ENCODE data around the gene TMEFF2. TPM values are rescaled to one million over a fixed set of nuclear protein-coding genes. Genes with fewer than 3 reads are reported as not detected.

TMEFF2 gene
- total and polyA plus RNA-seq, 10 of the 15 experiments (the other 5 are each of a cell fraction or from before 2014, with no cell fraction given) = not detected

DNA sequence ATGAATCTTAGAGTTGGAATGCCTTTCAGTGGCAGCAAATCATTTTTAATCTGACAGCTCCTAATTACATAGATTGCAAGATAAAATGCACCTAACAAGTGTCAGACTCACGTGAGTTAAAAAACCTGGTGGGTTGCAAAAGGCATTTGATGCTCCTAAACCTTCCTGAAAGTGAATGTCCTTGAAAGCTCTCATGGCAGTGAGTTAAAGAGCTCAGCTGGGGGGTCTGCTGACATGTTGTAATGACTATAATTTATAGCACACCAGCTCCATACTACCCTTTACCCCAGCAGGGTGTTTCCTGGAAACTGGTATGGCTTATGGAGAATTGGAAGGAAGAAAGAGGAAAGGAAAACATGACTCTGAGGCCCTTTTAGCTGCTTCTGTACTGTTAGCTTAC lies 256.0 kb downstream of the TMEFF2 start (continued):
- TF ChIP-seq, protein P1, sequence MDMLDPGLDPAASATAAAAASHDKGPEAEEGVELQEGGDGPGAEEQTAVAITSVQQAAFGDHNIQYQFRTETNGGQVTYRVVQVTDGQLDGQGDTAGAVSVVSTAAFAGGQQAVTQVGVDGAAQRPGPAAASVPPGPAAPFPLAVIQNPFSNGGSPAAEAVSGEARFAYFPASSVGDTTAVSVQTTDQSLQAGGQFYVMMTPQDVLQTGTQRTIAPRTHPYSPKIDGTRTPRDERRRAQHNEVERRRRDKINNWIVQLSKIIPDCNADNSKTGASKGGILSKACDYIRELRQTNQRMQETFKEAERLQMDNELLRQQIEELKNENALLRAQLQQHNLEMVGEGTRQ (IDR thresholded peaks at IDR 0.05; ENCODE audit: borderline replicate concordance, low read depth, low read length) = no peak
- TF ChIP-seq RELA (IDR thresholded peaks at IDR 0.05; ENCODE audit: borderline replicate concordance, partially characterized antibody) (no peak), NR2C1 (IDR thresholded peaks at IDR 0.05) (no peak), POLR2A (IDR thresholded peaks at IDR 0.05; ENCODE audit: low read depth, low read length) (no peak), SP1 (IDR thresholded peaks at IDR 0.05; ENCODE audit: low read depth, low read length) (no peak), NRF1 (conservative IDR thresholded peaks at IDR 0.05; ENCODE audit: low read depth, low read length) (no peak), YBX1 (IDR thresholded peaks at IDR 0.05) (no peak)

DNA sequence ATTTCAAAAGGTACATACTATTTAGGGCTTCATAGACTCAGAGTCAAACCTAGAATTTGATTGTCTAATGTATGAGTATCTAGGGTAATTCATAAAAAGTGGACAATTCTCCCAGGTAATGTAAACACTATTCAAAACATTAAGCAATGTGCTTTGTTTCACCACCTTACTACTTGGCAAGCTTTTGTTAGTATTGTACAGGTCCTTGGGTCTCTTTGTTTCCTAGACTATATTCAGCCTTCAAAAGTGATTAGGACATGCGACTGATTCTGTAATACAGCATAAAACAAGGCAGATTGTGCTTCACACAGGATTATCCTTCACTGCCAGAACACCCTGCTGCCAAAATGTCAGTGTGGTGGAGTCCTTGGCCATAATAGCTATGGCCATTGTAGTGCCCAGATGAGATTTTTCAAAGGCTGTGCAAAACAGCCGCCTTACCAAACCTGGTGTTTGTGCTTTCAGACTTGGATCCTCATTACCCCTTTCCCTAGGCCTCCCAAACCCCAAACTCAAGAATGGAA lies 257.8 kb downstream of the TMEFF2 start:
- no peak overlapping the region for H3K4me3 ChIP-seq
- no peak overlapping the region for H3K27ac ChIP-seq (ENCODE audit: control insufficient read depth, insufficient read depth)
- no peak overlapping the region for H3K9ac ChIP-seq (ENCODE audit: control insufficient read depth, insufficient read depth, low read length)
- intact Hi-C loops (cut with micrococcal nuclease; ENCODE audit: unreplicated experiment) (no loop called here), in situ Hi-C loops (cut with MboI) (no loop called here)
- no peak overlapping the region for H2AFZ ChIP-seq (ENCODE audit: control insufficient read depth, low read depth, low read length)
- no peaks in the 10 kb centered on the region for H3K27me3 ChIP-seq (replicated peaks in 1 of 2; ENCODE audit: control insufficient read depth in 2 of 2, insufficient read depth in 2 of 2, low read length in 1 of 2)
- 57% methylated on average over 2 of the region's 2 CpGs for WGBS (ENCODE audit: insufficient coverage, insufficient replicate concordance, low lambda C conversion rate, missing lambda C conversion rate)
- CTCF ChIA-PET = interaction anchor here (1.7 kb wide), 1 partner anchor 18 kb away, joined by 4 read pairs; no protein-coding TSS in a partner anchor
- DNase-seq (ENCODE audit: low read depth, low spot score) (no peak), ATAC-seq (no peak), FAIRE-seq (no peak)
- H3K4me2 ChIP-seq (ENCODE audit: control insufficient read depth, insufficient read depth) = no peak overlapping the region
- peaks cover 12% of the 10 kb centered on the region for H3K4me1 ChIP-seq (ENCODE audit: control insufficient read depth, insufficient read depth, low read length)
- BruUV-seq (replicated peaks) = no TSS peak
- H3K9me3 ChIP-seq (replicated peaks; ENCODE audit: control insufficient read depth, insufficient read depth, low read length) = no peaks in the 10 kb centered on the region; the same call in 2 of the 3 replicates
- SMC1A ChIA-PET (ENCODE audit: uncharacterized antibody, unreplicated experiment) = interaction anchor here (1.0 to 1.5 kb wide), 3 partner anchors 10 to 48 kb away, joined by 3 to 6 read pairs (median 5); no protein-coding TSS in a partner anchor
- H3K79me2 ChIP-seq (ENCODE audit: control insufficient read depth, insufficient read depth, low read length) = no peaks in the 10 kb centered on the region
- H4K20me1 ChIP-seq (ENCODE audit: control insufficient read depth, insufficient read depth) = no peaks in the 10 kb centered on the region
- POLR2A ChIA-PET = interaction anchor here (1.2 kb wide), 1 partner anchor 10 kb away, joined by 3 read pairs; no protein-coding TSS in a partner anchor
- RAD21 ChIA-PET (ENCODE audit: unreplicated experiment) = no interaction called here
- H3K36me3 ChIP-seq (ENCODE audit: control insufficient read depth in 2 of 2, insufficient read depth in 2 of 2, low read length in 1 of 2) = no peaks in the 10 kb centered on the region
- TF ChIP-seq, protein P2, sequence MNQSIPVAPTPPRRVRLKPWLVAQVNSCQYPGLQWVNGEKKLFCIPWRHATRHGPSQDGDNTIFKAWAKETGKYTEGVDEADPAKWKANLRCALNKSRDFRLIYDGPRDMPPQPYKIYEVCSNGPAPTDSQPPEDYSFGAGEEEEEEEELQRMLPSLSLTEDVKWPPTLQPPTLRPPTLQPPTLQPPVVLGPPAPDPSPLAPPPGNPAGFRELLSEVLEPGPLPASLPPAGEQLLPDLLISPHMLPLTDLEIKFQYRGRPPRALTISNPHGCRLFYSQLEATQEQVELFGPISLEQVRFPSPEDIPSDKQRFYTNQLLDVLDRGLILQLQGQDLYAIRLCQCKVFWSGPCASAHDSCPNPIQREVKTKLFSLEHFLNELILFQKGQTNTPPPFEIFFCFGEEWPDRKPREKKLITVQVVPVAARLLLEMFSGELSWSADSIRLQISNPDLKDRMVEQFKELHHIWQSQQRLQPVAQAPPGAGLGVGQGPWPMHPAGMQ (IDR thresholded peaks at IDR 0.05; ENCODE audit: borderline replicate concordance) = no peak
- TF ChIP-seq PML (IDR thresholded peaks at IDR 0.05; ENCODE audit: low read length) = no peak
- TF ChIP-seq BHLHE40 (IDR thresholded peaks at IDR 0.05; ENCODE audit: borderline replicate concordance in 1 of 2, low read depth in 2 of 2, low read length in 1 of 2) = no peak
- no peak for TF ChIP-seq RFX5 (IDR thresholded peaks at IDR 0.05; ENCODE audit: low read depth, low read length)
- no peak for TF ChIP-seq ZSCAN29 (IDR thresholded peaks at IDR 0.05)
- no peak for TF ChIP-seq CEBPB (IDR thresholded peaks at IDR 0.05; ENCODE audit: borderline replicate concordance in 1 of 2, low read depth in 2 of 2, low read length in 2 of 2)
- no peak for TF ChIP-seq SIX5 (IDR thresholded peaks at IDR 0.05; ENCODE audit: low read depth, low read length, severe bottlenecking)
- TF ChIP-seq NFXL1 (IDR thresholded peaks at IDR 0.05; ENCODE audit: borderline replicate concordance) = no peak
- TF ChIP-seq, protein P3, sequence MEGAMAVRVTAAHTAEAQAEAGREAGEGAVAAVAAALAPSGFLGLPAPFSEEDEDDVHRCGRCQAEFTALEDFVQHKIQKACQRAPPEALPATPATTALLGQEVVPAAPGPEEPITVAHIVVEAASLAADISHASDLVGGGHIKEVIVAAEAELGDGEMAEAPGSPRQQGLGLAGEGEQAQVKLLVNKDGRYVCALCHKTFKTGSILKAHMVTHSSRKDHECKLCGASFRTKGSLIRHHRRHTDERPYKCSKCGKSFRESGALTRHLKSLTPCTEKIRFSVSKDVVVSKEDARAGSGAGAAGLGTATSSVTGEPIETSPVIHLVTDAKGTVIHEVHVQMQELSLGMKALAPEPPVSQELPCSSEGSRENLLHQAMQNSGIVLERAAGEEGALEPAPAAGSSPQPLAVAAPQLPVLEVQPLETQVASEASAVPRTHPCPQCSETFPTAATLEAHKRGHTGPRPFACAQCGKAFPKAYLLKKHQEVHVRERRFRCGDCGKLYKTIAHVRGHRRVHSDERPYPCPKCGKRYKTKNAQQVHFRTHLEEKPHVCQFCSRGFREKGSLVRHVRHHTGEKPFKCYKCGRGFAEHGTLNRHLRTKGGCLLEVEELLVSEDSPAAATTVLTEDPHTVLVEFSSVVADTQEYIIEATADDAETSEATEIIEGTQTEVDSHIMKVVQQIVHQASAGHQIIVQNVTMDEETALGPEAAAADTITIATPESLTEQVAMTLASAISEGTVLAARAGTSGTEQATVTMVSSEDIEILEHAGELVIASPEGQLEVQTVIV (IDR thresholded peaks at IDR 0.05; ENCODE audit: borderline replicate concordance, partially characterized antibody) = no peak
- no peak for TF ChIP-seq EED (IDR thresholded peaks at IDR 0.05; ENCODE audit: low read depth)
- TF ChIP-seq RCOR1 (conservative IDR thresholded peaks at IDR 0.05; ENCODE audit: low read depth, low read length) = no peak
- TF ChIP-seq SMARCA5 (IDR thresholded peaks at IDR 0.05) = no peak
